HS-27A (cell line): ENCODE measurements around the gene CLCNKB.

Source experiments
- DNase-seq: peaks from one replicate; pipeline ENCODE4 v3.0.0-alpha.2; 2012; ENCODE audit warnings: low read depth, missing footprints

Gene CLCNKB

DNA sequence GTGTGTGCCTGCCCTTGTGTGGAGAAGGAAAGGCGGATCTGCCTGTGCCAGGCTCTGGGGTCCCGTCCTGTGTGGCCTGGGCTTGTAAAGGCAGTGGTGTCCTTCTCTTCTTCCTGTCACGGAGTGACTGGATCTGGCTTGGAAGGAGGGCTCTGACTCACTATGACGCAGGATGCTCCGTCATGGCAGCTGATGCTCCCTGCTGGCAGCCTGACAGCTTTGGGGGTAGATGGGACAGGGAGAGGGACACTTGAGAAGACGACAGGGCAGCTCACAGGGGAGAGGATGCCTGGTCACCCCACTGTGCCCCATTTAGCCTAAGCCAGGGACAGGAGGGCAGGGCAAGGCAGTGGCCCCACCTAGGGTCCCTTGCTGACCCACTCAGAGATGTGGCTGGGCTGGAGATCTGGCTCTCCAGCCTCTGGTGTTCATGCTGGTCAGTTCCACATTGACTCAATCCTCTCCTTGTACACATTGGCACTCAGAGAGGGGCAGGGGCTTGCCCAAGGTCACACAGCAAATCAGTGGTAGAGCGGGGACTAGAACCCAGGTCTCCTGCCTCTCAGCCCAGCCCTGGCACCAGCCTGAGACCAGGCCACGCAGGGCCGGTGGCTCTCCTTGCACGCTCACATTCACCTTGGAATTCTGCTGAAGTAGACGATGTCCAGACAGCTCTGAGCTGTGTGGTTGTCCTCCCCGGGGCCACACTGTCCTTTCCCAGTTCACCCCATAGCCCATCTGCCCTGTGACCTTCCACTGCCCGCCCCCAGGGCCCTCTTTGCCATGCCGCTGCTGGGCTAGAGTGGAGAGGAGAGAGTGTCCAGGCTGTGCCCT, 32.7 kb downstream of the CLCNKB start:
- peak; percentile 83 for DNase-seq

DNA sequence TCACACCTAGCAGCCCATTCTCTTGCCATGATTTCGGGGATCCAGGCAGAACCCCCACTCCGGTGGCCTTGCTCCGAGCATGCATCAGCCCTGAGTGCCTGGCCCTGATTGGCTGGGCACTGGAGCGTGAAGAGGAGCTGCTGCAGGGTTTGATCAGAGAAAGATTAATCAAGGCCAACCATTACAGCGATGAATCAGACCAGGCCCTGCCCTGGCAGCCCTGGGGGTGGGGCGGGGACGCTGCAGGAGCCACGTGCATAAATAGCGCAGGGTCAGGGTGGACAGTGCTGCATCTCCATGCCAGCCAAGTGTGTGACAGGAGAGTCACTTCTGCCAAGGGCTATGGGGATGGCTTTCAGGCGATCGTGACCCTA, 33.3 kb downstream of the CLCNKB start:
- DNase-seq, result no peak

DNA sequence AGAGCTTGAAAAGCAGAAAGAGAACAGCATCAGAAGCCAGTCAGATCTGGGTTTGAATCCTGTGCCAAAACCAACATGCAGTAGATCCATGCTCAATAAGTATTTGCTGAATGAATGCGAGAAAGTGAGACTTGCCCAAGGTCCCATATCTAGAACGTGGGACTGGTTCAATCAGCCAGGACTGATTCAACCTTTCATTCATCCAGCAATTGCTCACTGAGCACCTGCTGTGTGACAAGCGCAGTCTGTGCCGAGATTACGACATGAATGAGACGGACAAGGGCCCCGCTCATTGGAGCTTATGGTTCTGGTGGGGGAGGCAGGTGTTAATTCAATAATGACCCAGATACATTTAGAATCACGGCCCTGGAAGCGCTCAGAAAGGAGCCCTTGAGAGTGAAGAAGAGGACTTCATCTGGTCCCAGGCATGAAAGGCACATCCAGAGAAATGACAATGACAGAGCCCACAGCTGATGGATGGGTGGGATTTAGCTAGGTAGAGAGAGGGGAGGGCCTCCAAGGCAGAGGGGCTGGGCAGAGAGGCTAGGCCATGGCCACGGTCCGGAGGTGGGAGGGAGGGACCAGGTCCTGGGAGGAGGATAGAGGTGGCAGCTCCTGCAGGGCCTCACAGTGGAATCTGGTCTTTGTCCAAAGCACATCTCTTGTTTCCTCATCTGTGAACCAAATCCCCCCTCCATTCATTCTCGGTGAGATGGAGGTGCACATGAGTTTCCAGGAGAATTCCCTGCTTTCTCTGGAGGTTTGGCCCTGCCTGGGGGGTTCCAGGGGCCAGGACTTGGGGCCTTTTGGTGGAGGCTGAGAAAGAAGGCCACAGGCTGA, 34.0 kb downstream of the CLCNKB start:
- DNase-seq, result no peak

DNA sequence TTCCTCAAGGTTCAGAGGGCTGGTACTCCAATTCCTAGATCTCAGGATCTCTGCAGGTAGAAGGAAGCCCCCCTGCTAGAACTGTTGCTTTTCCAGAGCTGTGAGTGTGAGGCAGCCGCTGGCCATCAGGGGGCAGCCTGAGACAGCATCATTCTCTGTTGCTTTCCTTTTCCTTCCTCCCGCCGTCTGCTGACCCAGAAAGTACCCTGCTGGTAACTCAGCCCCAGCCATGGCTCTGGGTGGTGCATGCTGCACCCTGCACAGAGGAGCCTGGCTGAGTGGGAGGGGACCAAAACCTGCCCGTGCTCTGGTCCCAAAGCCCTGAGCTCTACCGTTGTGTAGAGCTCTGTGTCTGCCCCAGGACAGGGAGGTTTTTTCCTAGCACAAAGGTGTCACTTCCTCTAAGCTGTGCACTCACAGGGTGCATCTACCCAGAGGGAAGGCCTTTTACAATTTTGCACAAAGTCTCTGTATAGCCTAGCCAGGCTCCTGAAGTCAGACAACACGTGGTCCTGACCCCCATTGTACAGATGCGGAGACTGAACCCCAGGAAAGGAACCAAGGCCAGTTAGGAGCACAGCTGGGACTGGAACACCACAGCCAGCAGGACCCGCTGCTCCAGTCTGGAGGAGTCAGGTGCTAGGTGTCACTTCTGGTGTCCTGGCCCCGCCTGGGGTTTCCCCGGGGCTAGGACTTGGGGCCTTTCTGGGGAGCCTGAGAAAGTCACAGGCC, 35.5 kb downstream of the CLCNKB start:
- DNase-seq, result no peak

DNA sequence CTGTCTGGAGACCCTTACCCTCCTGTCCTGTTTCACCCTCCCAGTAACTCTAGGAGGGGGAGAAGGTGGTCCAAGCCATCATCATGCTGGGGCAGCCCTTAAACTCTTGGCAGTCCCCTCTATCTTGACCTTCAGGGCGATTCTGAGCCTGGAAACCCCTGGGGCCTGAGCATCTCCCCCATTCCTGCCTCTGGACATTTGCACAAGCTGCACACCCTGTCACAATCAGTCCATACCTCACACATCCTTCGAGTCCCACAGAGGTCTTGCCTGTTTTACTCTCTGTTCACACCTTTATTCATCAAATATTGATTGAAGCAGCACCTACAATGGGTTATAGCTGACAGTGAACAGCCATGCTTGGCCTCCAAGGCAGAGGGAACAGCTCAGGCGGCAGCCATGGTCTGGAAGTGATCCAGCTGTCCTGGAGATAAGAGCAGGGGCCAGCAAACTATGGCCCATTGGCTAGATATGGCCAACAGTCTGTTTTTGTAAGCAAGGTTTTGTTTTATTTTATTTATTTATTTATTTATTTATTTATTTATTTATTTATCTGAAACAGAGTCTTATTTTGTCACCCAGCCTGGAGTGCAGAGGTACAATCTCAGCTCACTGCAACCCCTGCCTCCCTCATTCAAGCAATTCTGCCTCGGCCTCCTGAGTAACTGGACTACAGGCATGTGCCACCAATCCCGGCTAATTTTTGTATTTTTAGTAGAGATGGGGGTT, 37.0 kb downstream of the CLCNKB start:
- no peak for DNase-seq

DNA sequence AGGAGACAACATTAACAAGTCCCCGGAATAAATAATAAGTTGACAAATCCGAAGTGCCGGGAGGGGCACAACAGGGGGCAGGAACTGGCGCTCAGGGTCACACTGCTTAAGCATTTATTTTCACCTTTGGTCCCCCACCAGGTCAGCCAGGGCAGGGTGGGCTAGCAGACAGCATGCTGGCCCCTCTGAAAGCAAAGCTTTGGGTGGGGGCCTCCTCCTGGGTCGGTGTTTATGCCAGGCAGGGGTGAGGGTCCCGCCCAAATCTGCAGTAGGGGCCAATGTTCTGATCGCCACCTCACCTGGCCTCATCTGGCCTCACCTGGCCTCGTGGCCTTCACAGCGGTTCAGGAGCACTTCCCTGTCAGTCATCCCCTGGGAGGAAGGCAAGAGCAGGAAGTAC, 38.1 kb downstream of the CLCNKB start:
- no peak for DNase-seq

DNA sequence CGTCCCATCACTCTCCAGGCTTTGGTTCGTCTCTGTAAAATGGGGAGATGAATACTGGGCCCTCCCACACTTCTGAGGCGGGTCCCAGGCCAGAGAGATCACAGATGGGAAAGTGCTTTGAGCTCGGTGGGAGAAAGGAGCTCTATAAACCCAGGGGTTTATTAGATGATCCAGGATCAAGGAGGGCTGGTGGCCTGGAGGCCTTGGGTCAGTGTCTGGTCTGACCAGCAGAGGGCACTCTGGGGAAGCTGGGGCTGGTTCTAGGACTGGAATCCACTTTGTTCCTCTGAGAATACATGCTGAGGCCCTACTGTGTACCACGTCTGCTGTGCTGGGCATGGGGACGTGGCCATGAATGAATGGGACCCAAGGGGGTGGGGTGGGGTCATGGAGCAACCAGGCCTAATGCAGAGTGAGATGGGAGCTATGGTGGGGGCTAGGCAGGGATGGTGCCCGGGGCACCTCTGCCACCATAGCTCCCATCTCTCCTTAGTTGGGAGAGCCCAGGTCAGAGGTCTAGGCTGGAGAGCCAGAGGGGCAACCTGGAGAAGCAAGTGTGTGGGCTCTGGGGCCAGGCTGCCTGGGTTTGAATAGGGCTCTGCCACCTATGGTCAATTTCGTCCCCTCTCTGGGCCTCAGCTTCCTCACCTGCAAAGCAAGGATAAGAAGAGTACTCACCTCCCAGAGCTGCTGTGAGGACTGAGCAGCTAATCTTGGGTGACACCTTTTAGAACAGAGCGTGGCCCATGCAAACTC, 38.9 kb downstream of the CLCNKB start:
- peak; percentile 45 for DNase-seq

DNA sequence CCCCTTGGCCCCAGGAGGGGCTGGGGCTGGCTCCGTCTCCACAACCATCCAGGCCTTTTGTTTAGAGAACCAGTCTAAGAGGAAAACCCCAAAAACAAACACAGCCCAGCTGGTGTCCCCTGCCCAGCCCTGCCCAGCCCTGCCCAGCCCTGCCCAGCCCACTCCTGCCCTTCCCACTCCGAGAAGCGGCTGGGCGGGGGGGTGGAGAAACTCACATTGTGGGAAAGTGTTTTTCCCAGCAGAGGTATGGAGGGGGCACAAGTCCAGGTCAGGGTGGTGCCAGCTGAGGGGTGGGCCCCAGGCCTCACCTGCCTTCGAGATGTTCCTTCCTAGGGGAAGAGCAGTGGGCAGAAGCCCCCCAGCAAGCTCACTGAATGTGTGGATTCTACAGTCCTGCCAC, 39.9 kb downstream of the CLCNKB start:
- no peak for DNase-seq

DNA sequence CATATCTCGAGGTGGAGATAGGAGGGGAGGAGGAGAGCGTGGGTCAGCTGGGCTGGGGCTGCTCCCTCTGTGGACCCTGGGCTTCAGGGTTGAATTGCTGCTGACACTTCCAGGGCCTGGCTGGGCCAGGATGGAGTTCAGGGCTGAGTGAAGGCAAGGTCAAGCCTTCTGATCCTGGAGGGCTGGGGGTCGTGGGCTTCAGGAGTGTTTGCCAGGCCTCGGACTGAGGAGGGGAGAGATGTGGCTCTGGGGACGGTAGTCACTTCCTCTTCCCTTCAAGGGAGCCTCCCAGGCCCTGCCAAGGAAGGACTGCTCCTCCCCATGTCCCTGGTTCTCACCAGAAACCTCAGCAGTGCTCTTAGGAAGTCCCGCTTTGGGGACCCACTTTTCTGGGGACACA, 41.9 kb downstream of the CLCNKB start:
- no peak for DNase-seq

DNA sequence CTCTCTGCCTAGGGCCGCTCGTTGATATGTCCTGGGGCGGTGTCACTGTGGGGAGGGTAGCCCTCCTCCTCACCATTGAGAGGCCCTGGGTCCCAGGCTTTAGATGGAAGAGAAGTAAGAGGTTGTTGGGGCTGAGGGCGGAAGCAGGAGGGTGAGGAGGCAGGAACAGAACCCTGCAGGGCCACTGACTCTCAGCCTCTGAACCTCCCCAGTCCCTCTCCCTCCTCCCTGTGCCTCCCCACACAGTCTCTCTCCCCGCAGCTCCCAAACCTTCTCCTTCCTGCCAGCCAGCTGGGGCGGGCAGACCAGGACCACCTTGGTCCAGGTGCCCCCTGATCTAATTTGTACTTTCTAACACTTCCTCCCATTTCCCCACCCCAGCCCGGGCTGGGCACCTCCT, 44.2 kb downstream of the CLCNKB start:
- no peak for DNase-seq

DNA sequence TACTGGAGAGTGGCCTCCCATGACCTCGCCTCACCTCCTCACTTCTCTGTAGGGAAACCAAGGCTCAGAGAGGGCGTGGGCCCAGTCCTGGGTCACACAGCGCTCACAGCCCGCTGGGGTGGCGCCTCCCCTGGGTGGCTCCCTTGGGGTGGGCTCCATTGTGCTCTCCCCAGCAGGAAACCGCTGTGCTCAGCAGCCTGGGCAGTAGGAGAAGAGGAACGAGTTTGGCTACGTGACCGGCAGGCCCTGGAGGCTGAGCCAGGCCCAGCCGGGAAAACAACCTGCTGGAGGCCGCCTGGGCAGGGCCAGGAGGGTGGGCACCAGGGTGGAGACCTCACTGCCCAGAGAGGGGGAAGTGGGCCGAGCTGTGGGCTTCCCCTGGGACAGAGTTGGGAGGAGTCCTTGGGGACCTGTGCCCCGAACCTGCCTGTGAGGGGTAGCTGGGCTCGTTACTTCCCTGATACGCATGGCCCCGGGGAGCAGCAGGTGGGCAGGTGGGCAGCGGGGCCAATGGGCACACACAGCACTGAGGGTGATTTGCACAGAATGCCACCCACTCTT, 44.8 kb downstream of the CLCNKB start:
- DNase-seq, result no peak

DNA sequence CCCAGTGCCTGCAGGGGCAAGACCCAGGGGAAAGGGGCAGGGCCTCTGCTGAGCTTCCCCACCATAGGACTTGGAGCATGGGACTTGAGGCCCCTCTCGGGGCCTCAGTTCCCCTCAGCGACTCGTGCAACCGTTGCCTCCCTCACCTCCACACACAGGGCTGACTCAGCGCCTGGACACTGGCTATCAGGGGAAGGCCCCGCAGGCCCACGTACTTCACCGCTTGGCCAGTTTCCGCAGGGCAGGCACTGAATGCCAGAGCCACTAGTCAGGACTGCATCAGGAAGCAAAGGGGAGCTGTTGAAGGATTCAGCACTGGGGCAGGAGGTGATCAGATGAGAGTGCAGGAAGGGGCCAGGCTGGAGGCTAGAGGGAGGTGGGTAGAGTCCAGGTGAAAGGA, 45.4 kb downstream of the CLCNKB start:
- no peak for DNase-seq

DNA sequence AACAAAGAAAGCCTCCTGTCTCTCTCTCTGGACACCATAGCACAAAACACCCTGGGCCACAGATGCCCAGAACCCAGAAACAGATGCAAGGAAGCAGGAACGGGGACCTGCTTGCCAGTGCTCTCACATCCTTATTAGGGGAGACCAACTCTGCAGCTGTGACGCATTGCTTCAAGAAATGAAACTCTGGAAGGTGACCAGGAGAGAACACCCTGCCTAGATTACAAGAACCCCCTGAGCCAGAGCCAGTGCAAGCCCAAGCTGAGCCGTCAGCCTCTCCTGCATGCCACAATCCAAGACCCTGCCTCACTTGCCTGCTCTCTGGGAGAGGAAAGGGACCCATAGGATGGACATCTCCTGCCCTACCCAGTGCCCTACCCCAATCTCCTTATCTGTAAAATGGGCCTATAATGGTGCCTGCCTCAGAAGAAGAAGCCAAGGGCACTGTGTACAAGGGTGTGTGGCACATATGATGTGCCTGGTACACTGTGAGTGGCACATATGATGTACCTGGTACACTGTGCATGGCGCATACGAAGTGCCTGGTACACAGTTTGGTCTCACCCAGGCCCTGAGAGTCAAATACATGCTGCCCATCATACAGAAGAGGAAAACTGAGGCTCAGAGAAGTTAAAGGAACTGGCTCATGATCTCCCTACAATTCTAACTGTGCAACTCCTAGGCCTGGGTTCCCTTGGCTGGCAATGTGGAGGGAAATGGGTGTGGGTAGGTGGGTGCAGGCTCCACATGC, 46.7 kb downstream of the CLCNKB start:
- DNase-seq, result no peak

DNA sequence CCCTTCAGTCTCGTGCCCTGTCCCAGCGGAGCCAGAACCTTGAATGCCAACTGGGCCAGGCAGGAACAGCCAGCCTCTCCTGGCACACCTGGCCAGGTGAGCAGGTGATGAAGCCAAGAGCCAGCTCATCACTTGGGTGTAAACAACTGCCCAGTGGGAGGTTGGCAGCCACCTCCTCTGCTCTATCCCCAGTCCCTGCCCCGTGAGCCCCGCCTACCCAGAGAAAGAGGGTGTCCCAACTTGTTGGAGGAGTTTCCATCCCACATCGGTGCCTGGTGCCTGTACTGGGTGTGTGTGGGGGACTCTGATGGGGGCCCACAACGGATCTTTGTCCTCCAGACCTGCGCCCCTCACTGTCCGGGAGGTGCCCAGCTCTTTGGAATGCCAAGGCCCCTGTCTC, 47.7 kb downstream of the CLCNKB start:
- no peak for DNase-seq

DNA sequence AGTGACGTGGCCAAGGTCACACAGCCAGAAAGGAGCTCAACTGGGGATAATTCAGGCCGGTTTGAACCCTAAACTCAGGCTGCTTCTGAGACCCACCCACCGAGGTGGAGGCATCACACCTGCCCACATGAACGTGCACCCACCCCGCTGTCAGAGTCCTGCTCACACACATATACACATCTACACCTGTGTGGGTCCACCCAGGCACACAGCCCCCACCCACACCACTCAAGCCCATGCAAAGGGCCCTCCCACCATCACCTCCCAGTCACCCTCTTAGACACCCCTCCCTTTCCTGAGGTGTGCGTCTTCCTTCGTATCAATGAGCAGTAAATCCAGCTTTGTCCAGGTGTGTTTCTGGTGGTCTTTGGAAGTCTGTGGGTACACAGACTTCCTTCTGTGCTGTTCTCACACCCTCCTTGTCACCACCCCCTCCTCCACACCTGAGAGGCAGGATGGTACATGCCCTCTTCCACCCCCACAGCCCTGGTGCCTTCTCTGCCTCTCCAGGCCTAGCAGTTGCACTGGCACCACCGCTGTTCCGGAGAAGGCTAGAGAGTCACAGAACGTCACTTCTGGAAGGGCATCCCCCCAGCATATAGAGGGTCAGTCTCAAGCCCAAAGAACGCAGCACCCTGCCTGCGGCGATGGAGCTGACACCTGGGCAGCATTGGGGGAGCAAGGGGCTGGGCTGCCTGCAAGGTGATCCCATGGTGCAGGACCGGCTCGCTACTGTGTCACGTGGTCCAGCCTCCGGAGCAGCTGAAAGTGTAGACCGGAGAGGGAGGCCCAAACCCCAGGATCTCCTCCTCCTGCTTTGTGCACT, 48.7 kb downstream of the CLCNKB start:
- DNase-seq, result no peak

DNA sequence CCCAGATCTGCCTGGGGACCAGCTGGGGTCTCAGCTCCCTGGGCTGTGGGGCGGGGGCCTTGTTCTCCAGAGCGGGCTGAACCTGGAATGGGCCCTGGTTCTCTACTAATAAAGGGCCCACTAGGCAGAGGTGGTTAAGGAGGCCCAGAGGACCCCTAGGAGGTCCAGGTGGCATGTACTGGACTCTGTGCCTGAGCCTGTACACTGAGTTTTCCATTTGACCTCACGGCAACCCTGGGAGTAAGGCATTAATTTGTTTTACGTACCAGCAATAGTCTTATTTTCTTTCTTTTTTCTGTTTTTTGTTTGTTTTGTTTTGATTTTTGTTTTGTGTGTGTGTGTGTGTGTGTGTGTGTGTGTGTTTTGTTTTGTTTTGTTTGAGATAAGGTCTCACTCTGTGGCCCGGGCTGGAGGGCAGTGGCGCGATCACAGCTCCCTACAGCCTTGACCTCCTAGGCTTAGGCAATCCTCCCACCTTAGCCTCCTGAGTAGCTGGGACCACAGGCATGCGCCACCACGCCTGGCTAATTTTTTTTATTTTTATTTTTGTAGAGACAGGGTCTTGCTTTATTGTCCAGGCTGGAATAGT, 49.4 kb downstream of the CLCNKB start:
- DNase-seq, result no peak

DNA sequence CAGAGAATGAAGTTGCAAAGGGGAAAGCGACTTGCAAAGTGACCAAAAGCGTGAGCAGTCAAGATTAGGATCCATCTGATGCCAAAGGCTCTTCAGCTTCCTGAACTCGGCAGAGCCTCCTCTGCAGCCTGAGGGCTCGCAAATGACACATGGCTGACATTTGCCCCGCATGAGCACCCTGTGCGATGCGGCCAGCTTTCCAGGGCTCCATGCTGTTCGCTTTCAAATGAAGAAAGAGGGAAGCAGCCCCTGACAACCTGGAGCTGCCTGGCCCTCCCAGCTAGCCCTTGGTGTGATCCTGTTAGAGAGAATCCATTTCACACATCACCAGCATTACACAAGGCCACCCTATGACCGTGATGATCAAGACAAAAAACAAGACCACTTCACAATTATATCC, 50.0 kb downstream of the CLCNKB start:
- no peak for DNase-seq

DNA sequence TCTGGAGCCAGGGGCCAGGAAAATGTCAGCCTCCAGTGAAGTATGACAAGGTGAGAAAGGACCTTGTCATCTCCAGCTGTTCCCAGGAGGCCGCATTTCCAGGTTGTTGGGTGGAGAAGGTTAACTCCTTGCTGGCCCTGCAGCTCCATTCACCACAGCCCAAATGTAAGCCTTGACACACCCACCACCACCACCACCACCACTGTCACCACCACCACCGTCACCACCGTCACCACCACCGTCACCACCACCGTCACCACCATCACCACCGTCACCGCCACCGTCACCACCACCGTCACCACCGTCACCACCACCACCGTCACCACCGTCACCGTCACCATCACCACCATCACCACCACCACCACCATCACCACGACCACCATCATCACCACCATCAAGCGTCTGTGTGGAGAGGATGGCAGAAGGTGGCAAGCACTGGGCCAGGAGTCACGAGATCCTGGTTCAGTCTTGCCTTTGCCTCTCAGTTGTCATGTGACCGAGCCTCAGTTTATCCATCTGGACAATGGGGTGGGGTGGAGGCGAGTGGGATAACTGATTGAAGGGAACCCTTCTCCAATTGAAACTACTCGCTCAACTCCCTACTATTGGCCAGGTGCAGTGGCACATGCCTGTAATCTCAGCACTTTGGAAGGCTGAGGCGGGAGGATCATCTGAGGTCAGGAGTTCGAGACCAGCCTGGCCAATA, 51.0 kb downstream of the CLCNKB start:
- no peak for DNase-seq
